Non-pigmented ciliary epithelial cell (primary cell): ENCODE data around the gene SPATA32.

Experiments
- DNase-seq: peaks from one replicate; pipeline ENCODE4 v3.0.0-alpha.2; 2010; ENCODE audit warnings: low read depth

Gene SPATA32

GRCh38 chr17:45293413-45294211 is 31.7 kb upstream of the SPATA32 start:
- peak; percentile 76 for DNase-seq

DNA sequence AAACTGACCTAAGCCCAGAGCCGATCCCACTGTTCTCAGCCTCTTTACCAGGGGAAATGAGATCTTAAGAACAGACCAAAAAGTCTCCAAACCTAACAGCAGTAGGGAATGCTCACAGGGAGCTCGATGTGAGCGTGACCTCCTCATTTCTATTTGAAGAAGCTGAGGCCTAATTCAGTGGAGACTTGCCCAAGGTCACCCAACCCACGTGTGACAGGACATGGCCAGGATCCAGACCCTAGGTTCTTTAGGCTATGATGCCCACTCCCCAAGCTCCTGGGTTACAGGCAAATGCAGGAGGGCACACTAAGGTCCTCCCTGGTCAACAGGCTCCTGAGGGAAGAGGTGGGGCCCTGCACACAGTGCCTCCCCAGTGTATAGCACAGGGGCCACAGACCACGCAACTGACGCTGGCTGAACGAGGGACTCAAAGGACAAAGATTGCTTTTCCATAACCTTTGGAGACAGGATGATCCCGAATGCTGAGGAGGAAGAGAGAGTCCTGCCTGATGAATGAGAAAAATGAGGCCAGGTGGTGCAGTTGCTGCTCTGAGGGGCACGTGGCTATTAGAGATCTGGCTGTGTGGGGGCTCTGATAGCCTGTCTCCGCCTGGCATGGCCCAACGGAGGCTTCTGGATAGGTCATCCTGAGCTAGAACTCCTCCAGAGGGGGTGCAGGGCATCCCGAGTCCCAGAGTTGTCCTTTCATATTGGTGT is 31.0 kb upstream of the SPATA32 start:
- DNase-seq = no peak

- no peak for DNase-seq
Observed at GRCh38 chr17:45291171-45291805, 29.4 kb upstream of the SPATA32 start.

DNA sequence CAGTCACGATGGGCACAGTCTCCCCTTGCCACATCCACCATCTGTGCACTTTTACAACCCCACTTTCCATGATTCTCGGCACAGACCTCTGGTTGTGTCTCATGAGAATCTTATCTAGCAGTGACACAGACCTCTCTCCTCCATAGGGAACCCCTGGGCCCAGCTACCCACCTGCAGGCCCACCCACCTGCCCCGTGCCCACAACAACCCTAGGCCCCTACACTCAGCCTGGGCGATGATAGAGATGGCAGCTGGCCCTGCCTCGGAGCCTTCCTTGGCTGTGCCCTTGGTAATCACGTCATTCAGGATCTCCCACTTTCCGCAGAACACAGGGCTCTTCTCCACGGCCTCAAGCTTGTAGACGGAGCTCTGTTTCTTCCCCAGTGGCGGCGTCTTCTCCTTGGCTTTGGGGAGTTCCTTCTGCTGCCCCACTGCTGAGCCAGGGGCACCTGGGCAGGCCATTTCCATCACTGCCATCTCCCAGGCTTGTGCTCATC is 28.4 kb upstream of the SPATA32 start:
- DNase-seq = no peak

- DNase-seq = no peak
Observed at GRCh38 chr17:45289301-45290268, 27.7 kb upstream of the SPATA32 start.

DNA sequence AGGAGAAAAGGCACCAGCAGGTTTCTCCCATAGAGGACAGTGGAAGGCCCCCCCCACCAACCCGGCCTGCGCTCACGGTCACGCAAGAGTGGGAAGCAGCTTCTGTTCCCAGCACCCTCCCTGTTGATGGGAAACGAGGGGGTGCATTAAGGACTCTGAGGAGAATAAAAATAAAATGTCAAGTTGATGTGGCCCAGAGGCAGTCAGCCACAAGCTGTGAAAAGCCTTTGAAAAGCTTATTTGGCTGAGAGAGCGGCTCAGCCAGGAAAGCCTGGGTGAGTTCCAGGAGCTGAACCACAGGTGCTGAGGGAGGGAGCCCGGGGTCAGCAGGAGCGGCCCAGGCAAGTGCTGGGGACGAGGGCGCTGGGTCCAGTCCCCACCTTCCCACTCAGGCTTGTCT is 26.9 kb upstream of the SPATA32 start:
- no peak for DNase-seq

- no peak for DNase-seq
Observed at GRCh38 chr17:45287526-45288500, 25.9 kb upstream of the SPATA32 start.

DNA sequence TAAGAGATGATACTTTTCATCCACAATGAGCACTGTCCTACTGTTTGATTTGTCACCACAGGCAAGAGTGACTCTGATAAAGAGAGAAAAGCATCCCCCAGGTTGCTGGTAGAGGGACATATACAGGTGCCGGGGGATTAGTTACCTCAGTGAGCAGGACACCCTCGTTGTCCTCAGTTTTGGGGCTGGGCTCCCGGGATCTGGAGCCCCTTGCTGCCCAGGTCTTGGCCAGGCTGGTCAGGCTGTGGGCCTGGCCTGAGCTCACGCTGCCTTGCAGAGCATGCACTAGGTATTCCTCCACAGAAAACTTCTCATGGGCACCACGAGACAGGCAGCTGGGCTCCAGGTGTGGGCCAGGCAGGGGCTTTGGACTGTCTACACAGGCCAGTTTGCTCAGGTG is 24.4 kb upstream of the SPATA32 start:
- DNase-seq = no peak

- no peak for DNase-seq
Observed at GRCh38 chr17:45284176-45285140, 22.6 kb upstream of the SPATA32 start.

- DNase-seq = no peak
Observed at GRCh38 chr17:45283711-45284110, 21.8 kb upstream of the SPATA32 start.

DNA sequence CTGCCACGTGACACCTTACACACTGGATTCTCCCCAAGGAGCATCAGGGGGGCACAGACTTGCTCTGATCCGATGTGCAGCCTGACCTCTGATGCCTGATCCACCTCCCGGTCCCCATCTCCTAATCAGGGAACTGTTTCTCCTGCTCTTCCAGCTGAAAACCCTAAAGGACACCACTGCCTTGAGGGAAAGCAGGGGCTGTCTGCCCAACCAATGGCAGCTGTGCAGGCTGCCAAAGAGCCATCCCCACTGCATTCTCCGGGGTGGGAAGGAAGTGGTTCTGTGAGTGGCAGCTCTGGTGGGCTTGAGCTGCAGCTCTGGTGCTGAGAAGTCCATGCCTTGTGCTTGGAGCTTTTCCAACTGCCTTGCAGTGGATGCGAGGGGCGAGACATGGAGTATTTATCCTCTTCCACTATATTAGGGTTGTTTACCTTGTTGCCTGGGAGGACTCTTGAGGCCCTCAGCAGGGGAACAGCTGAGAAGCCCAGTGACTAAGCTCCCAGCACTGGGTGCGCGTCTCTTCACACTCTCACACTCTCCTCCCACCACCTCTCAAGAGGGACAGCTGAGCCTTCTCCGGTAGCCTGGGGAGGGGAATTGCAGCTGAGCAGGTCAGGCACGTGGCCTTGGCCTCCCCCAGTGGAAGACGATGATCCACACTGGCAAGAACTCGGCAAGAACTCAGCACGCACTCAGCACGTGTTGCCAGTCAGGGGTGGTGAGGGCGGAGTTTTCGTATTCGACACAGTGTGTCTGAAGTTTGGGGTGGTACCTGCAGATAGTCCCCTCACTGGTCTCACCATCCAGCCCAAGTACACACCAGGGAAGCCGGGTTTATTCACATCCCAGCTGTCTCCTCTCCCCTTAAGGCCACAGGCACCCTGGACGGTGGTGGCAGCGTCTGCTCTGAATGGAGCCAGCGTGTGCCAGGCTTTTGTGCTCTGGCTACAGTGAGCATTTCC is 21.1 kb upstream of the SPATA32 start:
- peak; percentile 76 for DNase-seq

DNA sequence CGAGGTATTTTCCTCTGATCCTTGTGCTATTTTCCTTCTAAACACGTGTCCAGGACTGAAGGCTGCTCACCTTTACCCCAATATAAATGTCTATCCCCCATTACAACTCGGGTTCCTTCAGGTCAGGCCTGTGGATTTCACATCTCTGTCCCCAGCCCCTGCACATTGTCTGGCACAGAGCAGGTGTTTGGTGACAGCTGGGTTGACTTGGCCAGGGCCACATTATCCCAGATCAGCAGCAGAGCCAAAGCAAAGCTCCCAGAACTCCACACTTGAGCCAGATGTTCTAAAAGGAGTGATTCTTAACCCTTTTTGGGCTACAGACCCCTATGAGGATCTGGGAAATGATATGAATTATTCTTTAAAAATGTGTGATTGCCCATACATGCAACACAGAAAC is 18.0 kb upstream of the SPATA32 start:
- DNase-seq = no peak

- DNase-seq = no peak
Observed at GRCh38 chr17:45277992-45278391, 16.1 kb upstream of the SPATA32 start.

DNA sequence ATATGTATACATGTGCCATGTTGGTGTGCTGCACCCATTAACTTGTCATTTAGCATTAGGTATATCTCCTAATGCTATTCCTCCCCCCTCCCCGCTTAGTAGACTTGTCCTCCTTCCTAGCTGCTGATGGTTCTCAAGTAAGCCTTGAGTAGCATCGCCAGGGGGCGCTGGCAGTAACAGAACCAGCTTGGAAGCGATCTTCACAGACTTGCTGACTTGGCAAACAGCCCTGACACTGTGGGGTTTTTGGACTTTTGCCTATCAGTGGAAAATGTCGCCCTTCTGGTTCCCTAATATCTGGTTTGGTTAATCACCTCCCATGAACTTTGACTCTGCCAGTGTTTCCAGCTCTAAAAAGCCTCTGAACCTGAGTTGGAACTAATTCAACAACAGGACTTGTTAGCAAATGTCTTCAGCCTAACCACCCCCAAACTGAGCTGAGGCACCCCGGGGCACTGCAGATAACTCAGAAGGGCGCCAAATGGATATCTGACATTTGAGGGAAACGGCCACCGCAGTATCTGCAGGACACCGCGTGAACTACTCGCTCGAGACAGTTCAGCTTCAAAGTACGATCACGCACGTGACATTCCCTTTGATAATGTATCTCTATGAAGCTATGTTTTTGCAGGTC is 15.4 kb upstream of the SPATA32 start:
- peak; percentile 72 for DNase-seq

DNA sequence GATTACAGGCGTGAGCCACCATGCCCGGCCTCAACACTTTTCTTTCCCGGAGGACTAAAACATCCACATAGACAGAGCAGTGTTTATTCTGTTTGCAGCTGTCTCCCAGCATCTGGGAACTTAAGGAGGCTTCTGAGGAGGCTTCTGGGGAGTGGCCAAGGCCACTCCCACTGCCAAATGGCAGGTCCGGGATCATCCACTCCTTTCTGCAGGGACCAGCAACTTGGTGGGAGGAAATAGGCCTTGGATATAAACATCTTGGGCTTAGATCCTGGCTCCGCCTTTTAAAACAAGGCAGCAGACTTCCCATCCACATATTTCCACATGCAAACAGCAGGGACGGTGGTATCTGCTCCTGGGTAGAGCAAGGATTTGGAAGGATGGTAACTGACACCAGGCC is 14.1 kb upstream of the SPATA32 start:
- no peak for DNase-seq

DNA sequence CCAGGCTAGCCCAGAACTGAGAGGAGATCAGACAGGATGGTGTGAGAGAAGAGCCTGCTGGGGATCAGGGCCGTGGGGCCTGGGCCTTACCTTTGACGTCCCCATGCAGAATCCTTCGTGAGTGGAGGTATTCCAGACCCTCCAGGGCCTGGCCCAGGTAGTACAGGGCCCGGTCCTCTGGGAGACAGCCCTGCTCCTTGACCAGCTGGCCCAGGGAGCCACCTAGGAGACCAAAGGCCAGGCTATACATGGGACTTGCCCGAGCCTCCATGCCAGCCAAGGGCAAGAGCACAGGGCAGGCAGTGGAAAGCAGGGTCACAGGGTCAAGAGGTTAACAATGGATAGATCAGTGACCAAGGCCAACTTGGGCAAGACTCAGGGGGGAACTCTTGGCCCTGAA is 12.1 kb upstream of the SPATA32 start:
- DNase-seq = no peak

- DNase-seq = no peak
Observed at GRCh38 chr17:45273551-45273957, 11.7 kb upstream of the SPATA32 start.

DNA sequence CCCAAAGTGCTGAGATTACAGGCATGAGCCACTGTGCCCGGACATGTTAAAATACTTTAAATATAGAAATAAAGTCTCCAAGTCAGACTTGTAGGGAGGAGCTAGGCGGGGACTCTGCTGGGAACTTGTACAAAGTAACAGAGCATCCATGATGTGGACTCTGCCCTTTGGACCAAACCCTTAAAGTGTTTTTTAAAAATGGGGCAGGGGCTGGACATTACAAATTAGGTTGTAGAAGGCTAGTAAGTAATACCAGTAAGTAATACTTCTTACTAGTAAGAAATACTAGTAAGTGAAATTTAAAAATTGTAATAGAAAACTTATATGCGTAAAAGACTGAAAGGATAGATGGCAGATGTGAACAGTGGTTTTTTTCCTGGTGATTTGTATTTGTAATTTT is 9.7 kb upstream of the SPATA32 start:
- no peak for DNase-seq
